Measurements from ENCODE around the gene ADCY1.
A peak's percentile ranks its signal among the peaks of the same experiment; 100 is the strongest.
"Not testable (repeated sequence)": the region's sequence is repeated elsewhere in the genome, so short reads cannot be mapped to it uniquely, and the experiment has no call there.

The ADCY1 gene

DNA sequence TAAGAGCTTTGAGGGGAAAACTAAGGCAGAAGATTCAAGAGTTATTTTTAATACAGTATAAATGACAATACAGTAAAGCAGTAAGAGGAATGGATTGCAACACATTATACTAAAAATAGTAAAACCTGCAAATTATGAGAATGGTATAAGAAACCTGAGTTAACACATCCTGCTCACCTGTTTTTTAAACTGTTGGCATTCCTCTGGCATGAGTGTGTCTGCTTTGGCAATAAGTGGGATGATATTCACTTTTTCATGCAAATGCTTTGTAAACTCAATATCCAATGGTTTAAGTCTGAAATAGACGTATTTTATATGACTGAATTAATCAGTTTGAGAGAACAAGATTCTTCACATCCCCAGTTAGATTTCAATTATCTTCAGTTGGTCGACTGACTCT, 177.2 kb downstream of the ADCY1 start:
- H3K4me1 ChIP-seq (ENCODE audit: control extremely low read depth in 1 of 4, control insufficient read depth in 4 of 4, insufficient read depth in 4 of 4, low read length in 3 of 4); H3K27ac ChIP-seq (ENCODE audit: insufficient read depth in 1 of 2, low read depth in 1 of 2, low read length in 2 of 2, poor library complexity in 1 of 2, severe bottlenecking in 2 of 2); DNase-seq; H3K36me3 ChIP-seq (ENCODE audit: control insufficient read depth in 4 of 4, insufficient read depth in 4 of 4, low read length in 3 of 4); CTCF ChIA-PET; H3K27me3 ChIP-seq (replicated peaks in 2 of 5; ENCODE audit: control insufficient read depth in 4 of 5, insufficient read depth in 5 of 5, low read length in 4 of 5); POLR2A ChIA-PET; H3K4me3 ChIP-seq (ENCODE audit: control insufficient read depth in 1 of 7, extremely low read depth in 1 of 7, insufficient read depth in 4 of 7, low read depth in 2 of 7, low read length in 6 of 7); H3K9me3 ChIP-seq (ENCODE audit: control extremely low read depth in 1 of 5, control insufficient read depth in 4 of 5, insufficient read depth in 2 of 5, low read depth in 1 of 5, low read length in 4 of 5): not testable (repeated sequence)
- WGBS (ENCODE audit: insufficient coverage): 100% methylated on average over 1 of the region's 2 CpGs

DNA sequence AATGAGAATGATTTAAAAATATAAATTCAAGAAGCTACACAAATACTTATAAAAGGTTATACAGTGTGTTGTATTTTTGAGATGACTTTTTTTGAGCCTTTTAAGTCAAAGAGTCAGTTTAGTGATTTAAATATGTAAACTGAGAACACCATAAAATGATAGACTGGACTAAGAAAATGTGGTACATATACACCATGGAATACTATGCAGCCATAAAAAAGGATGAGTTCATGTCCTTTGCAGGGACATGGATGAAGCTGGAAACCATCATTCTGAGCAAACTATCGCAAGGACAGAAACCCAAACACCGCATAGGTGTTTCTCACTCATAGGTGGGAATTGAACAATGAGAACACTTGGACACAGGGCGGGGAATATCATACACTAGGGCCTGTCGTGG, 182.2 kb downstream of the ADCY1 start:
- DNase-seq; H3K4me3 ChIP-seq (ENCODE audit: control insufficient read depth in 1 of 7, extremely low read depth in 1 of 7, insufficient read depth in 4 of 7, low read depth in 2 of 7, low read length in 6 of 7); H3K27me3 ChIP-seq (replicated peaks in 2 of 5; ENCODE audit: control insufficient read depth in 4 of 5, insufficient read depth in 5 of 5, low read length in 4 of 5); H3K27ac ChIP-seq (ENCODE audit: insufficient read depth in 1 of 2, low read depth in 1 of 2, low read length in 2 of 2, poor library complexity in 1 of 2, severe bottlenecking in 2 of 2); POLR2A ChIA-PET; H3K9me3 ChIP-seq (ENCODE audit: control extremely low read depth in 1 of 5, control insufficient read depth in 4 of 5, insufficient read depth in 2 of 5, low read depth in 1 of 5, low read length in 4 of 5); H3K36me3 ChIP-seq (ENCODE audit: control insufficient read depth in 4 of 4, insufficient read depth in 4 of 4, low read length in 3 of 4); H3K4me1 ChIP-seq (ENCODE audit: control extremely low read depth in 1 of 4, control insufficient read depth in 4 of 4, insufficient read depth in 4 of 4, low read length in 3 of 4); CTCF ChIA-PET: not testable (repeated sequence)
- no CpG with 5 or more reads among the region's 4 CpGs for WGBS (ENCODE audit: insufficient coverage)

DNA sequence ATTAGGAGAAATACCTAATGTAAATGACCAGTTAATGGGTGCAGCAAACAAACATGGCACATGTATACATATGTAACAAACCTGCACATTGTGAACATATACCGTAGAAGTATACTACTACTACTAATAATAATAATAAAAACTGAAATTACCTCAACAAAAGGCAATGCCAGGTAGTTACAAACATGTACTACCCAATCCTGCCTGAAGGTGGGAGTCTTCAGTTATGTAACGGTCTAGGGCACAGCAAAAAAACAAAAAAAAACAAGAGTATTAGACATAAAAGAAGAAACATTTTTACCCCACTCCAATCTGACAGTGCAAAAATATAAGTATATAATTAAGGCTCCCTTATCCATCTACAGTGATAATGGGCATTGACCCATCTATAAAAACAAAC, 182.6 kb downstream of the ADCY1 start:
- POLR2A ChIA-PET; H3K27me3 ChIP-seq (replicated peaks in 2 of 5; ENCODE audit: control insufficient read depth in 4 of 5, insufficient read depth in 5 of 5, low read length in 4 of 5); H3K4me1 ChIP-seq (ENCODE audit: control extremely low read depth in 1 of 4, control insufficient read depth in 4 of 4, insufficient read depth in 4 of 4, low read length in 3 of 4); CTCF ChIA-PET; H3K36me3 ChIP-seq (ENCODE audit: control insufficient read depth in 4 of 4, insufficient read depth in 4 of 4, low read length in 3 of 4); H3K4me3 ChIP-seq (ENCODE audit: control insufficient read depth in 1 of 7, extremely low read depth in 1 of 7, insufficient read depth in 4 of 7, low read depth in 2 of 7, low read length in 6 of 7); H3K27ac ChIP-seq (ENCODE audit: insufficient read depth in 1 of 2, low read depth in 1 of 2, low read length in 2 of 2, poor library complexity in 1 of 2, severe bottlenecking in 2 of 2); H3K9me3 ChIP-seq (ENCODE audit: control extremely low read depth in 1 of 5, control insufficient read depth in 4 of 5, insufficient read depth in 2 of 5, low read depth in 1 of 5, low read length in 4 of 5): not testable (repeated sequence)
- peak in 2 of 3 donors; percentile 5 to 54 for DNase-seq
- 100% methylated on average over 1 of the region's 2 CpGs for WGBS (ENCODE audit: insufficient coverage)

DNA sequence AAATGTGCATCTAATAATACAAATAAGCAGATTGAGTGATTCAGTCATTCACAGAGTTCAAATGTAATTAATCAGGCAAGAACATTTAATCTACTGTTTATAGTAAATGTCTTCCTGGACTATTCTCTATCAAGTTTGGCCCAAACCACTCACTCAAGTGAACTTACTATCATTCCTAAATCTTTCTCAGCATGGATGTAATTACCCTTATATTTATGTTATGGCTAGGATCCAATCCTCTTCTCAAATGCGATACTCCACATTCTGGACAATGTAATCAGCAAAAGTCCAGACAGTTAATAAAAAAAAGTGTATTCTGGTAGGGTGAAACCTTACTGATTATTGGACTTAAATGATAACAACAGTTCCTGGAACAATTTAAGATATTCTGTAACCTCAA, 185.3 kb downstream of the ADCY1 start:
- H3K9me3 ChIP-seq (ENCODE audit: control extremely low read depth in 1 of 5, control insufficient read depth in 4 of 5, insufficient read depth in 2 of 5, low read depth in 1 of 5, low read length in 4 of 5); H3K36me3 ChIP-seq (ENCODE audit: control insufficient read depth in 4 of 4, insufficient read depth in 4 of 4, low read length in 3 of 4); H3K4me3 ChIP-seq (ENCODE audit: control insufficient read depth in 1 of 7, extremely low read depth in 1 of 7, insufficient read depth in 4 of 7, low read depth in 2 of 7, low read length in 6 of 7); DNase-seq; H3K27me3 ChIP-seq (replicated peaks in 2 of 5; ENCODE audit: control insufficient read depth in 4 of 5, insufficient read depth in 5 of 5, low read length in 4 of 5); POLR2A ChIA-PET; CTCF ChIA-PET; H3K4me1 ChIP-seq (ENCODE audit: control extremely low read depth in 1 of 4, control insufficient read depth in 4 of 4, insufficient read depth in 4 of 4, low read length in 3 of 4); H3K27ac ChIP-seq (ENCODE audit: insufficient read depth in 1 of 2, low read depth in 1 of 2, low read length in 2 of 2, poor library complexity in 1 of 2, severe bottlenecking in 2 of 2): not testable (repeated sequence)
- whole genome bisulfite sequencing (ENCODE audit: insufficient coverage): no CpG with 5 or more reads among the region's 1 CpG

DNA sequence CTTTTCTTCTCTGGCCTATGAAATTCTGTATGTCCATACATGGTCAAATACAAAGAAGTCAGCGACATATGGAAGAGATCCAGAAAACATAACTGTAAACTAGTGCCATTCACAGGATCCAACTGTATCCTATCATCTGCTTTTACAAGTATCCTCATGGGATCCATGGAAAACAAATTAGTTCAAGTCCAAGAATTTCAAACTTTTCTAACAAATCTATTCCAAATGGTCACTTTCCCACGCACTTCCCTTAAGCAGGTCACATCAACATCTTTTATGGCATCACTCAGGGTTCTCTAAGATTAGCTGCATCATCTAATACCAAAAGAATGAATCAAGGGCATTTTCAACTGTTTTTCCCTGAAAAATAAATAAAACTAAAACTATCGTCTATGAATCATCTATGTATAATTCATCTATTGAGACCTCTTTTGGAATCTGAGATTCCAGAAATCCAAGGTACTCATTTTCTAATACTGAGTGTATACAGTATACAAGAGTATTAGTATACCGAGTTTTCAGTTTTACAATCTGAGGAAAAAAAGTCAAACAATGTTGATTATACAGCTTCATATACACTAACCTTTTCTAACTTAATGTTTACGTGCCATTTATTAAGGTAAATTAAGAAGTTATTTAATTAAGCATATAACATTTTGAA, 187.5 kb downstream of the ADCY1 start:
- H3K9me3 ChIP-seq (ENCODE audit: control extremely low read depth in 1 of 5, control insufficient read depth in 4 of 5, insufficient read depth in 2 of 5, low read depth in 1 of 5, low read length in 4 of 5); H3K36me3 ChIP-seq (ENCODE audit: control insufficient read depth in 4 of 4, insufficient read depth in 4 of 4, low read length in 3 of 4); H3K4me1 ChIP-seq (ENCODE audit: control extremely low read depth in 1 of 4, control insufficient read depth in 4 of 4, insufficient read depth in 4 of 4, low read length in 3 of 4); DNase-seq; H3K27me3 ChIP-seq (replicated peaks in 2 of 5; ENCODE audit: control insufficient read depth in 4 of 5, insufficient read depth in 5 of 5, low read length in 4 of 5); H3K27ac ChIP-seq (ENCODE audit: insufficient read depth in 1 of 2, low read depth in 1 of 2, low read length in 2 of 2, poor library complexity in 1 of 2, severe bottlenecking in 2 of 2); POLR2A ChIA-PET: not testable (repeated sequence)
- CTCF ChIA-PET: interaction anchor here (0.7 kb wide), 1 partner anchor 433 kb away, joined by 3 read pairs; no protein-coding TSS in a partner anchor
- 100% methylated on average over 1 of the region's 5 CpGs for WGBS (ENCODE audit: insufficient coverage)
- H3K4me3 ChIP-seq (ENCODE audit: control insufficient read depth in 1 of 7, extremely low read depth in 1 of 7, insufficient read depth in 4 of 7, low read depth in 2 of 7, low read length in 6 of 7): peak overlapping the region in 1 of 7 experiments; percentile 23

DNA sequence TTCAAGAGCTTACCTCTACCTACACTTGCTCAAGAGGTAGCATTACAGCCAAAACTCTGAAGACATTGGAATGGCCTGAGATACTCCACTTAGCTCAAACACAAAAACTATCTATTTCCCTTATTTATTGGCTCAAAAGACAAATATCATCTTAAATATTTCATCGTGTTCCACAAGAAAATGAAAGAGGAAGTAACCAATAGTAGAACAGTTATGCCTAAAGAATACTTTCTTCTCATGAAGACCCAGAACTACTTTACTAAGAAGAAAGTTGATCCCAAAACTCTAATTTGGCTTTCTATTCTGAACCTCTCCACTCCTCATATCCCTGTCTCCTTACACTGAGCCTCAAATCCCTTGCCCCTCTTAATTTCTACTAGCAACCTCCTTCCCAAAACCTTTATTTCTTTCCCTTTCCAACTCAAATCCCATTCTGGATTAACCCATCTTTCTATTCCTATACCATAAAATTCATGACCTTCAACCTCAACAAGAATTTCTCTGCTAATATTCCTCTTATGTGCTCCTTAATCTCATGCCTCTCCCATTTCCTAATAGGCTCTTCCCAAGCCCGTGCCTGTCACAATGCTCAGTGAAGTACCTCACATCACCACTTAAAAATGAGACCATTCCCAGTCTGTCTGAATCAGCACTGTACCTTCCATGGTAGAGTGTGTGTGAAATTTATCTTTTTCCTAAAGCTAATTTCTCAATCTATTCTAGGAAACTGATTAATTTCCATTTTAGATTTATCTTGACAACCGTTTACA, 188.2 kb downstream of the ADCY1 start:
- H3K27me3 ChIP-seq (replicated peaks in 2 of 5; ENCODE audit: control insufficient read depth in 4 of 5, insufficient read depth in 5 of 5, low read length in 4 of 5); CTCF ChIA-PET; H3K9me3 ChIP-seq (ENCODE audit: control extremely low read depth in 1 of 5, control insufficient read depth in 4 of 5, insufficient read depth in 2 of 5, low read depth in 1 of 5, low read length in 4 of 5); H3K4me1 ChIP-seq (ENCODE audit: control extremely low read depth in 1 of 4, control insufficient read depth in 4 of 4, insufficient read depth in 4 of 4, low read length in 3 of 4); H3K36me3 ChIP-seq (ENCODE audit: control insufficient read depth in 4 of 4, insufficient read depth in 4 of 4, low read length in 3 of 4); POLR2A ChIA-PET; H3K27ac ChIP-seq (ENCODE audit: insufficient read depth in 1 of 2, low read depth in 1 of 2, low read length in 2 of 2, poor library complexity in 1 of 2, severe bottlenecking in 2 of 2): not testable (repeated sequence)
- peak in 1 of 3 donors; percentile 8 for DNase-seq
- WGBS (ENCODE audit: insufficient coverage): 100% methylated on average over 1 of the region's 3 CpGs
- peak overlapping the region in 2 of 7 experiments; percentile 23 to 31 for H3K4me3 ChIP-seq (ENCODE audit: control insufficient read depth in 1 of 7, extremely low read depth in 1 of 7, insufficient read depth in 4 of 7, low read depth in 2 of 7, low read length in 6 of 7)

DNA sequence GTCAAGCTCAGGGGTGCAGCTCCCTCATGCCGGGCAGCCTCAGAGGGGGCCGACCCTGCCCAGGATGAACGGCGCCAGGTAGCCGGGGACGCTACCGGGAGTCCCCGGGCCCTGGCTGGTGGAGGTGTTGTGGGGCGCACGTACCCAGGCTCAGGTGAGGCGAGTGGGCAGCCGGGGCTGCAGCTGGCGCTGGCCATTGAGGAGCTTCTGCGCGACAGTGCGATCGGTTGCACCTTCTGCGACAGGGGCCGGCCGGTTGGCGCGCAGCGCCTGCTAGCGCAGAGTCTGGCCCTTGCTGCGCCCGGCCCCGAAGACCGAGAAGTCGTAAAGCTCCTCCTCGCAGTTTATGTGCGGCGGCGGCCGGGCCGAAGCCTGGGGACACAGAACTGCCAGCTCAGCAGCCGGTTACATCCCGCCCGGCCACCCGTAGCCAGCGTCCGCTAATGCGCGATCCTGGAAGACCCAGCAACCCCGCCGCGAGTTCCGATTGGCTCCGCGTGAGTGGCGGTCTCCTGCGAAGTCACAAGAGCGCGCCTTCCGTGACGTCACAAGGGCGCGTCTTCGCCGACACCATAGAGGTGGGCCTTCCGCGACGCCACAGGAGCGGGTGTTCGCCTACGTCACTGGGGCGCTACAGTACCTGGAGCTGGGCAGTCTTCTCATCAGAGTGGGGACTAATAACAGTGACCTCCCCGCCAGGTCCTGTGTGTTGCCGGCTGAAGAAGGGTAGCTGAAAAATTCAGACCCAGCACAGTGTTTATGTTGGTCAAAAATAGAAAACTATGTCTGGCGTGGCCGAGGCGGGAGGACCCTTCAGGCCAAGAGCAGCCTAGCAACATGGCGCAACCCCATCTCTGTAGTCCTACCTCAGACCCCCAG, 194.6 kb downstream of the ADCY1 start:
- POLR2A ChIA-PET: not testable (repeated sequence)

More for the DNA sequence above, 194.6 kb downstream of the ADCY1 start:
- peak; percentile 99 for DNase-seq
- H3K36me3 ChIP-seq (ENCODE audit: control insufficient read depth in 4 of 4, insufficient read depth in 4 of 4, low read length in 3 of 4); H3K9me3 ChIP-seq (ENCODE audit: control extremely low read depth in 1 of 5, control insufficient read depth in 4 of 5, insufficient read depth in 2 of 5, low read depth in 1 of 5, low read length in 4 of 5); H3K27me3 ChIP-seq (replicated peaks in 2 of 5; ENCODE audit: control insufficient read depth in 4 of 5, insufficient read depth in 5 of 5, low read length in 4 of 5); CTCF ChIA-PET: not testable (repeated sequence)
- H3K27ac ChIP-seq (ENCODE audit: insufficient read depth in 1 of 2, low read depth in 1 of 2, low read length in 2 of 2, poor library complexity in 1 of 2, severe bottlenecking in 2 of 2): peak overlapping the region; percentile 68 to 89
- H3K4me1 ChIP-seq (ENCODE audit: control extremely low read depth in 1 of 4, control insufficient read depth in 4 of 4, insufficient read depth in 4 of 4, low read length in 3 of 4): peaks cover 0 to 10% (median 4%) of the 10 kb centered on the region in 4 experiments
- peak overlapping the region; percentile 73 to 91 (median 82) for H3K4me3 ChIP-seq (ENCODE audit: control insufficient read depth in 1 of 7, extremely low read depth in 1 of 7, insufficient read depth in 4 of 7, low read depth in 2 of 7, low read length in 6 of 7)
- 0% methylated on average over 49 of the region's 72 CpGs for WGBS (ENCODE audit: insufficient coverage)
